Stimulated activated CD4-positive, alpha-beta T cell treated with anti-CD3 and anti-CD28 coated beads, Interleukin-15, amount 100 ng/mL, for 1 hour (primary cell): ENCODE measurements around the gene CETP.
"Not testable (repeated sequence)": the region's sequence is repeated elsewhere in the genome, so short reads cannot be mapped to it uniquely, and the experiment has no call there.

Experiments
- DNase-seq, 2 donors: peaks; one replicate each; pipeline ENCODE4 v3.0.0-alpha.2; 2020; ENCODE audit warnings: low read depth in 1 of 2, low spot score in 1 of 2

CETP gene

DNA sequence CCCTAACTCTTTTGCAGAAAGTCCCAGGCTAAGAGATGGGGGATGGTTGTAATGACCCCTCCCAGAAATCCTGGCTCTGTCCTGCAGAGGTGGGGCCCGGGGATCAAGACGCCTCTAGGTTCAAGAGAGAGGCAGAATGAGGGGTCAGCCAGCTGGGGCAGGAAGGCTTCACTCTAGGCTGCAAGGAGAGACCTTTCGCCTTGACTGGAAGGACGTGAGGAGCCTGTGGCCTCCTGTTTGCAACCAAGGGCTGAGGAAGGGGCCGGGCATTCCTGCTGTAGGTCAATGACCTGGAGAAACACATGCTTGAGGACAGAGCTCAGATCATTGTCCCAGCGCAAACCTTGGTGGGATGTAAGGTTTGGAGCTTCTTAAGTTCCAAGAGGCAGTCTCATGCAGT lies 8.7 kb upstream of the CETP start:
- no peak for DNase-seq

DNA sequence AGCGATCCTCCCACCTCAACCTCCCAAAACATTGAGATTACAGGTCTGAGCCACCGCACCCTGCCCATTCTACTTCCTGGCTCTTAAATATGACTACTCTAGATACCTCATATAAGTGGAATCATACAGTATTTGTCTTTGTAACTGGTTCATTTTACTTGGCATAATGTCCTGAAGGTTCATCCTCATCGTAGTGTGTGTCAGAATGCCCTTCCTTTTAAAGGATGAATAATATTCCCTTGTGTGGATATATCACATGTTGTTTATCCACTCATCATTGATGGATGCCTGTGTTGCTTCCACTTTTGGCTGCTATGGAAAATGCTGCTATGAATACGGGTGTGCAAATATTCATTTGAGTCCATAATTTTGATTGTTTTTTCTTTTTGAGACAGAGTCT lies 5.7 kb upstream of the CETP start:
- no peak for DNase-seq

DNA sequence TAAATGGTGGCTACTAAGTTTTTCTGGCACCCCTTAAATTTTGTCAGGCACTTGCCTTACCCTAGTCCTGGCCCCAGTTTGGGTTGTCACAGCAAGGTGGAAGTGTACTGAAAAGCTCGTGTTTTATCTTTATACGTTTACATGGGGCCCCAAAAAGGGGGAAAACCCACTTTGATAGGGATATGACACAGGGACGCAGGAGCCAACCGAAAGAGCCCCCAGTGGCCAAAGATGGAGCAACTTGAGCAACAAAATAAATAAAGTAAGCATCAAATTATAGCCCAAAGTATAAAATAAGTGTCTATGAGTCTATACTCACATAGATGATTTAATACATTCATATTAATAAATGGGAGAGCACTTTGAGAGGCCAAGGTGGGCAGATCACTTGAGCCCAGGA lies 5.0 kb upstream of the CETP start:
- DNase-seq = no peak

DNA sequence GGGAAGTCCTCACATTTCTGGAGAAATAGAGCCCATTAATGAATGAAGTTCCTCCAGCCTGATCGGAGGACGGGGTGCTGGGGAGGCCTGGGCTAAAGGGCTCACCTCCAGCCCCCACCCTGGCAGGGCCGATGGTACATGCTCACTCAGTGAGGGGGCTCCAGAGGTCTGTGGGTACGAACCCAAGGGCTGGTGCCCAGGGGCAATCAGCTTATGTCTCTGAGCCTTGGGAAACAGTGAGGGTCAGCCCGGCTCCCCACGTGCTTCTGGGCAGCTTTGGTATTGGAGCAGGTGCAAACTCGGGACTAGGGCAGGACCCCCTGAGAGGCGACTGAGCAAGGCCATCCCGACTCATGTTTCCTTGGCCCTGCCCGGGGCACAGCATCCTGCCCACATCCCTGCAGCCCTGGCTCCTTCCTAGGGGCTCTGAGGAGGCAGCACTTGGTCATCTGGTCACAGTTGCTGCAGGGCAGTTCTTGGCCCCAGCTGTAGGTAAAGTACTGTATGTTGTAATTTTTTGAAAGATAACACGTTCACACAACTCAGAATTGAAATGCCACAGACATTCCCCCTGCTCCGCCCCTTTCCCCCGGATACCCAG lies 969 bp upstream of the CETP start:
- DNase-seq = no peak

DNA sequence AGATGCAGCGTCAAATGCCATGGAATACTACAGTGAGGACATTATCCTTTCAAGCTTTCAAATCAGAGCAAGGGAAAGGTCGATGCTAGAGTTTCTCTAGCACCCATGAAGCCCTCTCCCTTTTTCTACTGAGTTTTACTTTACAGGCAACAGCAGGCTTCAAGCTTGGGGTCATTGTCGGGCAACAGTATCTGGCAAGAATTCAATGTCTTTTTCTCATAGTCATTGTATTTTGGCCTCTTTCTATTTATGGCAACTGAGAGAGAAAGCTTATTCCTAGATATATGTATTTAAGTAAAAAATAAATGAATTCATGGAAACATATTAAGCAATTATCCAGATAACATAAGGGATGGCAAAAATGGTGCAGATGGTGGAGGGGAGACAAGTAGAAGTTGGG lies 364 bp upstream of the CETP start:
- no peak for DNase-seq

DNA sequence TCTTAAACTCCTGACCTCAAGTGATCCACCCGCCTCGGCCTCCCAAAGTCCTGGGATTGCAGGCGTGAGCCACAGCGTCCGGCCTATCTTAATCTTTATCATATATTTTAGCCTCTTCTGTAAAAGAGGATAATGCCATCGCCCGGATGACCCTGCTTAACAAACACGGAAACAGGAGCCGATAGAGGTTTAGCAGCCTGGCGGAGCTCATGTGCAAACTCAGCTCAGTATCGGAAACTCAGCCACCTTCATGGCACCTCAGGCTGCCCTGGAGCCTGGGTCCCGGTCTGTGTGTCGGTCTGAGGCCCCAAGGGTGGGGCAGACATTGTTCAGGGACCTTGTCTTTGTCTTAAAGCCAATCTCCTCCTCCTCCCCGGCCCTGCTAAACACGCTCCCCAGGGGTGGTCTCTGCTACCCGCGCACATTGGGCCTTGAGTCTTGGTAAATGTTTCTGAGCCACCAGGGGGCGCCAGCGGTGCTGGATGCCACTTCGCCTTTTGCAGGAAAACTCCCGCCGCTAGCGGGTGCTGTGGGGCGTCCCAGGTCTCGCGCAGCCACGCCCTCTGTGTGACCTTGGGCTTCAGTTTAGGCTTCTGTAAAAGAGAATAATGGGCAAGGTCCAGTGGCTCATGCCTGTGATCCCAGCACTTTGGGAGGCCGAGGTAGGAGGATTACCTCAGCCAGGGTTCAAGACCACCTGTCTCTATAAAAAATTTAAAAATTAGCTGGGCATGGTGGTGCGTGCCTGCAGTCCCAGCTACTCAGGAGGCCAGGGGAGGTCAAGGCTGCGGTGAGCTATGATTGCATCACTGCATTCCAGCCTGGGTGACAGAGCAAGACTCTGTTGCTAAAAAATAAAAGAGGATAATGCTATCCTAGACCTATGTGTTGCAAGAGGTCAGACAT lies 2.7 kb downstream of the CETP start:
- peak; percentile 92 to 96 for DNase-seq

DNA sequence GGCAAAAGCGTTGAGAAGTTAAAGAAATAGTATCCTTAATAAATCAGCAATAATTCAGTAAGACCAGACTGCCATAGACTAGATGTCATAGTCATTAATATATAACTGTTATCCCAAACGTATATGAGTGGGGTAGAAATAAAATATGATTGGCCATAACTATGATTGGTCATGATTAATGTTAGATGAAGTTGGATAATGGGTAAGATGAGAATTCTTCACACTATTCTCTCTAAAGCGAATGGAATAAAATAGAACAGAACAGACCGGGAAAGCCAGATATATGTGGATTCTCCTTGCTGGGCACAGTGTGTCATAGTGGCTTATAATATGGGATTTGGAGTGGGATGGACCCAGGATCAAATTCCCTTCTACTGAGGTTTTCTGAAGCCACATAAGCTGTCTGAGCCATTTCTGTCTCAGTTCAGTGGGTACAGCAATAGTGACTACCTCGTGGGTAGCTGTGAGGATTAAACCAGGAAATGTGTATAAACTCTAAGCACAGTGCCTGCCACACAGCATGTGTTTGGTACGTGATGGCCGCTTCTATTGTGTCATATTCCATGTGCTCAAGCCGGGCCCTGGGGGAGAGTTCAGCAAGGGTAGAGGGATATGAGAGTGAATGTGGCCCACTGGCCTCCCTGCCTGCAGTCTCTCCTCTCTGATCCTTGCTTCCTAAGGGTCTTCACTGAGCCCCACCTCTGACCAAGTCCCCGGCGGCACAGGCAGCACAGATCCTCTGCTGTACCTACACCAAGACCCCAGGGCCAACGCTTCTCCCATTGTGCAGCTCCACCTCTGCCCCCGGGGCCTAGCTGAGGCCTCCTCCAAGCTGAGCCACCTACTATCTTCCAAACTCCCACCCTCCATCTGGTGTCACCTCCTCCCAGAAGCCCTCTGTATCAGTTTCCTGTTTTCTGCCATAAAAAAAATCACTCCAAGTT lies 3.7 kb downstream of the CETP start:
- no peak for DNase-seq

DNA sequence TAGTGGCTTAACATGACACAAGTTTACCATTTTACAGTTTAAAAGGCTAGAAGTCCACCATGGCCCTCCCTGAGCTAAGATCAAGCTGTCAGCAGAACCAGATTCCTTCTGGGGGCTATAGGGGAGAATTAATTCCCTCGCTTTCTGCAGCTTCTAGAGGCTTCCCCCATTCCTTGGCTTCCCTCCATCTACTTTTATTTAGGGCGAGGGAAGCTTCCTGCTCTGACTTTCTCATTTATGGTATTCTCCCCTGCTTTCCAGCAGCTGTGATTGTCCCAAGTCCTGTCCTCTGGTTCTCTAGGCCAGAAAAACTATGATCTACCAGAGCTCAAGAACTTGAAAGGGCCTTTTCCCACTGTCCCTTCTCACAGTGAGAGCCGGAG lies 4.3 kb downstream of the CETP start:
- no peak for DNase-seq

DNA sequence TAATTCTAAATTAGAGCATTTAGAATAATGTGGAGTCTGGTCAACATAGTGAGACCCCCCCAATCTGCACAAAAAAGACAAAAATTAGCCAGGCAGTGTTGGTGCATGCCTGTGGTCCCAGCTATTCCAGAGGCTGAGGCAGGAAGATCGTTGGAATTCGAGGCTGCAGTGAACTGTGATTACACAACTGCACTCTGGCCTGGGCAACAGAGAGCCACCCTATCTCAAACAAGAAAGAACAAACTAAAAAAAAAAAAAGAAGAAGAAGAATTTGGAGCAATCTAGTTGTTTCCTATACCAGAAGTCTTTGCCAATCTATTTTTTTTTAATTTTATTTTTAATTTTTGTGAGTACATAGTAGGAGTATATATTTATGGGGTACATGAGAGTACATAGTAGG lies 6.0 kb downstream of the CETP start:
- no peak for DNase-seq

DNA sequence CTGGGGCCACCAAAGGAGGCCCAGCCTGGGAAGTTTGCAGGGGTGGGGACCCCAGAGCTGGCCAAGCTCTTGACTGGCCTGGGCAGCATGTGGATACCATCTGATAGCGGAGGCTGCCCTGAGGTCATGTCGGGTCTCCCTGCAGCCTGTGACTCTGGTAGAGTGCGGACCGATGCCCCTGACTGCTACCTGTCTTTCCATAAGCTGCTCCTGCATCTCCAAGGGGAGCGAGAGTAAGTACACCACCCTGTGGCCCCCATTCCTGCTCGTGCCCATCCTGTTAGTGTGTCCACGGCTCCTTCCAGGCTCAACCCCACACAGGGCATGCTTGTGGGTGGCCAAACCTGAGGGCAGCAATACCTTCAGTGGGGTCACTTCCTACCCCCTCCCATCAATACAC lies 8.0 kb downstream of the CETP start:
- no peak for DNase-seq

DNA sequence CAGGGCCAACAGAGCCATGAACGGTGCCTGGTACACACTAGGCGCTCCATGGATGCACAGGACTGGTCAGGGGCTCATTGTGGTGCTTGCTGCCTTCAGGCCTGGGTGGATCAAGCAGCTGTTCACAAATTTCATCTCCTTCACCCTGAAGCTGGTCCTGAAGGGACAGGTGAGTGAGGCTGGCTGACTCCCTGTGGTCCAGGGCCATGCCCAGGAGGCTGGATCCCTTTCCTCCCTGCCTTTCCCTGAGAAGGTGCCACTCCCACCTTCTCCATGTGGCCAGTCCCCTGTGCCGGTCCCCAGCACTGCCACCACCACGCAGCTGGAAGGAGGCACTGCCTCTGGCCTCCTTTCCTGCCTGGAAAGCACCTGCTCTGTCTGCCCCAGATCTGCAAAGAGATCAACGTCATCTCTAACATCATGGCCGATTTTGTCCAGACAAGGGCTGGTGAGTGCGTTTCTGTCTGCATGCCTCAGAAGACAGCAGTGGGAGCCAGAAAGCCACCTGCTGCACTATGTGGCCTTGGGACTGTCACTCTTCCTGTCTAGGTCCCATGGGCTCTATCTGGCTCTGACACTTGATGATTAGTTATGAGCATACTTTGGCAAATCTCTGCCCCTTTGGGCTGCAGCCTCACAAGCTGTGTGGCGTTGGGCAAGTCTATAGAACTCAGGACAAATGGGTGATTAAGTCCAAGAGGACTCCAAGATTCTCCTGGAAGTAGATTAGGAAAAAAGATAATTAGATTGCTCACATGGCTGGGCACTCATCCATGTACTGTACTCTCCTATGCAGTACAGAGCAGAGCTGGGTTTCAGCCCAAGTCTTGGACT lies 9.4 kb downstream of the CETP start:
- no peak for DNase-seq

DNA sequence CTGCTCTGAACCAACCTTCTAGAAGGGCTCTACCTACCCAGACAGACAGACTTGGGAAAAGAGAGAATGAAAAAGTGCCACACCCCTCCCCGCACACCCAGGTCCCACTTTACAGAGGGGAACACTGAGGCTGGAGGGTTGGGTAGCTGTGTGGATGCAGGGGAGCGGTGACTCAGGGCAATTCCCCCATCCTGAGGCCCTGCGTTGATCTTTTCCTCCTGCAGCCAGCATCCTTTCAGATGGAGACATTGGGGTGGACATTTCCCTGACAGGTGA lies 10.0 kb downstream of the CETP start:
- DNase-seq = no peak

DNA sequence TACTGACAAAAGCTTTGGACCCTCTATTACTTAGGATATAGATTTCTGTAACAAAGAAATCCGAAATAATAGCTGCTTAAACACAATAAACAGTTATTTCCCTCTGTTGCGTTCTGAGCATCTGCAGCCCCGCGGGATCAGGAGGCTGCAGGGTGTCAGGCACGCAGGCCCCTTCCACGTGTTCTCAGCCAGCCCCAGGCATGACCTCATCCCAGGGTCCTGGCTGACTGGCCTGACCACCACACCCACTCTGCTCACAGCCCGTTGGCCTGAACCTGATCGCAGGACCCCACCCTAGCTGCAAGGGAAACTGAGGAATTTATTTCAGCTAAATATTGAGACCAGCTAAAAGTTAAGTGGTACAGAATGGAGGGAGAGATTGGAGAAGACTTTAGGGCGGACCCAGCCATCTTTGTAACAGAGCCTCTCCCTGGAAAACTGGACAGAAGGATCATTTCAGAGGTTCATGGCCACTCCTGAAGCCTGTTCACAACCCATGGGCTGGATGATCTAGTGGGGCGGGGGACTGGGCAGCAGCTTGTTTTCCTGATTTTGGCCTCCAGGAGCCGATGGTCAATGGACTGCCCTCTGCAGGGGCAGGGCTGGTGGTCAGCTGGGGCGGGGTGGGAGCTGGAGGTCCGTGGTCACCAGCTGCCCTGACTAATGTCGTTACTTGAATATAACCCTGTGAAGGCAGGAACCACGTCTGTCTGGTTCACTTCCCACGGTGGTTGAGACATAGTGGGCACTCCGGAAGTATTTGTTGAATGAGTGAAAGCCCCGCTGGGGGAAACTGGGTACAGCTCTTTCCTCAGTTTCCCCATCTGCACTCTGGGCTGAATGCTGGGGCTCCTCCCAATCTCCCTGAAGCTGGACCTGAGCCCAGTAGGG lies 10.9 kb downstream of the CETP start:
- DNase-seq = no peak

DNA sequence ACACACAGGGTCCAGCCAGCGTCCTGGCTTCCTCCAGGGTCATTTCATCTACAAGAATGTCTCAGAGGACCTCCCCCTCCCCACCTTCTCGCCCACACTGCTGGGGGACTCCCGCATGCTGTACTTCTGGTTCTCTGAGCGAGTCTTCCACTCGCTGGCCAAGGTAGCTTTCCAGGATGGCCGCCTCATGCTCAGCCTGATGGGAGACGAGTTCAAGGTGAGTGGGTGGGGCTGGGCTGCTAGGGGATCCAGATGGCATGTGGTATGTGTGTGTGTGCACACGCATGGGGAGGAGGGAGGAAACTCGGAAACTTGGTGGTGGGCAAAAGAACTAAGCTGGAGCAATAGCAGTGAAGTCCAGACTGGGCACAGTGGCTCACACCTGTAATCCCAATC lies 11.5 kb downstream of the CETP start:
- DNase-seq = no peak

DNA sequence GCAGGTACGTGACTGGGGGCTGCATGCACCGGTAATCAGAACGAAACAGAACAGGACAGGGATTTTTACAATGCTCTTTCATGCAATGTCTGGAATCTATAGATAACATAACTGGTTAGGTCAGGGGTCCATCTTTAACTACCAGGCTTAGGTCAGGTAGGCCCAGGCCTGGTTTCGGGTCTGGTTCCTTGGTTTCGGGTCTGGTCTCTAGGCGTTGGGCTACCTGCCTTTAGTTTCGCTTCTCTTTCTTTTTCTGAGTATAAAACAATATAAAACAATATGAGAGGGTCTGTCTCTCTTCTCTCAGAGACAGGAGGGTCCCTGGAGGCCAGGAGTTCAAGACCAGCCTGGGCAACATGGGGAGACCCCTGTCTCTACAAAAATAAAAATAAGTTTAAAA lies 12.1 kb downstream of the CETP start:
- DNase-seq = not testable (repeated sequence)

DNA sequence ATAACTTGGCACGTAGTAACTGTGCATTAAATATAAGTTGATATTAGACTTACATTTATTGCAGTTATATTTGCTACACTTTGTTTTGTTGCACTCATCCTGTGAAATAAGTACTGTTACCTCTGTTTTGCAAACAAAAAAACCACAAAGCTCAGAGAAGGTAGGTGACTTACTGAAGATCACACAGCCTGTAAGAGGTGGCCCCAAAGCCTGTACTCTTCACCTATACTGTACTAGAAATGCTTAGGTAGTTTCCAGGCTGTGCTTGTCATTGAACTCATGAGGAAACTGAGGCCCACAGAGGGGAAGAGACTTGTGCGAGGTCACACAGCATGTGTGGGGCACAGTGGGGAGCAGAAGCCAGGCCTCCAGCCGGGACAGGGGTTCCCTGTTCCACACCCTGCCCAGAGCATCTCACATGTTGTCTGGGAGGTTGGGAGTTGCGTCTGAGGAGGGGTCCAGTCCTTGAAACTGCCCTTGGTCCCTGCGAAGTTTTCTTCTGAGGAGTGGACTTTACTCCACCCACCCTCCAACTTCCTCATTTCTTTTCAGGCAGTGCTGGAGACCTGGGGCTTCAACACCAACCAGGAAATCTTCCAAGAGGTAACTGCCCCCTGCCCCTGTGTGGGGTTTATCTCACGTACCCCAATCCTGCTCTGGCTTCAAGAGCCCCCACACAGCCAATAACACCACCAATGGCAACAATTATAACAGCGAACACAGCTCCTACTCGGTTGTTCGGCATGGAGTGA lies 13.0 kb downstream of the CETP start:
- DNase-seq = no peak

DNA sequence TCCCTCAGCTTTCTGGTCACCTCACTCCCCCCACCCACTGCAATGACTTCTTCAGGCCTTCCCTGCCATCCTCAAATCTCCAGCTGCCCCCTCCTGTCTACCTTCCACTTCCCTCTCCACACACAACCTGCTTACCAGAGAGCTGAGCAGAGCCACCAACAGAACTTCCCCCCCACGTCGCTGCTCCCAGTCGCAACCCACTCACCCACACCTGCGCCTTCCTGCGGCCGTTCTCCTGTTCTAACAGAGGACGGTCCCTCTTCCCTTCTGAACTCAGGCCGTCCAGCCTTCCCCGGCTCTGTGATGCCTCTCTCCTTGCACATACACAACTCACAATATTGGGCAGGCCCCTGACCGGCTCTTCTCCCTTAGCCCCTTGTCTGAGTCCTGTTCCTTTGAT lies 14.0 kb downstream of the CETP start:
- no peak for DNase-seq

DNA sequence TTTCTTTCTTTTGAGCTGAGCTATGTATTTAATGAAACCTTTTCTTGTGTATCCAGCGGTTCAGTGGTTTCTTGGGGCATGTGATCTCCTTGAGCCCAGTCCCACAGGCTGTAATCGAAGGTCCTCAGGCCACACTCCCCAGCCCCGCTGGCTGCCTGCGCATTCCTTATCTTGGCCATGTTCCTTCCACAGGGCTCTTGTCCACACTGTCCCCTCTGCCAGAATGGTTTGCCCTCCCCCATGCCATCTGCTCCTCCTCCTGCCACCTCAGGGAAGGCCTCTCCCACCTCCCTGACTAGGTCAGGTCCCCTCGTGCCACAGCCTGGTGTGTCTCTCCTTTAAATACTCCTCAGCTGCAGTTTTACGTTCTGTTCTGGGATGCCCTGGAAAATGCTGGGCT lies 15.5 kb downstream of the CETP start:
- DNase-seq = no peak

DNA sequence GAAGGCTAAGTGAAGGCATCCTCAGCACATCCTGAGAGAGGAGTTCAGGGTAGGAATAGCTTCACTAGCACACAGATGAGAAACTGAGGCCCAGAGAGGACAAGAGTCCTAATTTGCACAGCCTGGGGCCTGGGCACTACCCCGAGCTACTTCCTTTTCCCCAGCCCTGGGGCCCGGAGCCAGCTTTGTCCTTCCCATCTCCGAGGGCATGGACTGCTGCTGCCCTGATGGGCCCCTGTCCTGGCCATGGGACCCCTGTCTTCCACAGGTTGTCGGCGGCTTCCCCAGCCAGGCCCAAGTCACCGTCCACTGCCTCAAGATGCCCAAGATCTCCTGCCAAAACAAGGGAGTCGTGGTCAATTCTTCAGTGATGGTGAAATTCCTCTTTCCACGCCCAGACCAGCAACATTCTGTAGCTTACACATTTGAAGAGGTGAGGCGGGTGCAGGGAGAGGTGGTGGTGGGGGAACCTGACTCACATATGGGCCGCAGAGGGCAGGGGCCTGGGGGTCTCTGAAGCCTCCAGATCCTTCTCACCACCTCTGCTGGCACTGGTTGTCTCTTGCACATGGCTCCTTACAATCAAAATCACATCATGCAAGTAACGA lies 16.2 kb downstream of the CETP start:
- no peak for DNase-seq
